HepG2 (cell line): ENCODE measurements around the gene NUDT22. TPM values are rescaled to one million over a fixed set of nuclear protein-coding genes. Genes with fewer than 3 reads are reported as not detected.
A peak's percentile ranks its signal among the peaks of the same experiment; 100 is the strongest.

ENCODE experiments used
- ATAC-seq: fragments of 200-7000 bp; cut with Tn5 transposase; 3 replicates; pipeline ENCODE4 v1.9.1; 2020; ENCODE audit warnings: mild to moderate bottlenecking, moderate library complexity
- BruUV-seq: library from RNA; stranded (reverse); fragments of 400-500 nt; replicated peaks from 2 replicates; lab custom pipeline; 2021; lab: Mats Ljungman, UMichigan
- CTCF ChIA-PET: fragments of 300-600 bp; formaldehyde crosslinking; extraction: SDS; loops from one replicate; lab custom pipeline; 2021; ENCODE audit warnings: low total read pairs, inconsistent platforms, low intra/inter-chr PET ratio; lab: Yijun Ruan, JAX
- POLR2A ChIA-PET: fragments of 350-600 bp; sonication (Branson Sonifier 250); formaldehyde crosslinking; loops from one replicate; lab custom pipeline; 2020; ENCODE audit warnings: antibody characterized with exemption, inconsistent platforms; lab: Yijun Ruan, JAX
- DNase-seq: peaks from one replicate; pipeline ENCODE4 v3.0.0-alpha.2; 2015; ENCODE audit warnings: low spot score
- FAIRE-seq: peaks from 3 replicates; lab custom pipeline; 2011; peaks lifted over from hg19 to GRCh38; lab: Jason Lieb, UNC
- H2AFZ ChIP-seq: one replicate; pipeline ENCODE4 v1.6.1; 2011; ENCODE audit warnings: low read length, inconsistent platforms
- H3K27ac ChIP-seq: fragments of 300-600 bp; 3 replicates; pipeline ENCODE4 v1.8.0; 2011; ENCODE audit warnings: mixed run types, mild to moderate bottlenecking, mixed read lengths, low read length, inconsistent platforms; ENCODE audit not compliant: insufficient read depth; ENCODE audit errors: extremely low read length
- H3K27me3 ChIP-seq, 2 experiments: fragments of 200-600 bp in 1 of 2; 2 replicates in 1 of 2; 3 replicates in 1 of 2; pipeline versions ENCODE4 v1.6.0 to v1.8.0; 2011; ENCODE audit warnings: low read length in 2 of 2, mild to moderate bottlenecking in 2 of 2, moderate library complexity in 2 of 2, inconsistent platforms in 1 of 2; ENCODE audit not compliant: insufficient read depth in 2 of 2, control insufficient read depth in 1 of 2
- H3K36me3 ChIP-seq, 2 experiments: fragments of 200-600 bp in 1 of 2; replicated peaks in 1 of 2; 2 replicates in 1 of 2; 3 replicates in 1 of 2; pipeline versions ENCODE4 v1.5.1 to v1.8.0; 2011; ENCODE audit warnings: low read length in 2 of 2, inconsistent platforms in 1 of 2; ENCODE audit not compliant: insufficient read depth in 2 of 2, control insufficient read depth in 1 of 2
- H3K4me1 ChIP-seq: 2 replicates; pipeline ENCODE4 v1.5.1; 2012; ENCODE audit warnings: low read length, inconsistent platforms; ENCODE audit not compliant: insufficient read depth
- H3K4me2 ChIP-seq: 2 replicates; pipeline ENCODE4 v1.6.0; 2011; ENCODE audit warnings: low read depth, low read length, inconsistent platforms
- H3K4me3 ChIP-seq, 3 experiments: fragments of 200-600 bp in 1 of 3; sonication (generic), shearing (Covaris generic) in 1 of 3; replicated peaks in 1 of 3; 2 replicates each; pipeline ENCODE4 v1.5.1; 2011 to 2016; ENCODE audit warnings: low read length in 3 of 3, inconsistent platforms in 2 of 3, low read depth in 2 of 3, mild to moderate bottlenecking in 2 of 3, control low read depth in 1 of 3, mixed read lengths in 1 of 3; ENCODE audit not compliant: insufficient read depth in 1 of 3
- H3K79me2 ChIP-seq: one replicate; pipeline ENCODE4 v1.6.1; 2011; ENCODE audit warnings: low read length, inconsistent platforms; ENCODE audit not compliant: insufficient read depth
- H3K9ac ChIP-seq: 2 replicates; pipeline ENCODE4 v1.6.0; 2011; ENCODE audit warnings: mild to moderate bottlenecking, low read depth, low read length, inconsistent platforms; ENCODE audit not compliant: insufficient read depth
- H3K9me3 ChIP-seq: 2 replicates; pipeline ENCODE4 v1.5.1; 2012; ENCODE audit warnings: mild to moderate bottlenecking, low read length
- H4K20me1 ChIP-seq: 2 replicates; pipeline ENCODE4 v1.6.0; 2011; ENCODE audit warnings: inconsistent platforms, mild to moderate bottlenecking, low read length, moderate library complexity; ENCODE audit not compliant: insufficient read depth
- AGO2 ChIP-seq: fragments of 200-400 bp; formaldehyde crosslinking; optimal IDR thresholded peaks from 2 replicates; pipeline ENCODE3; 2017; ENCODE audit warnings: mild to moderate bottlenecking, low read depth, low read length, moderate library complexity
- CREM ChIP-seq, 2 experiments: sonication (generic) in 1 of 2; formaldehyde crosslinking in 1 of 2; IDR thresholded peaks; 2 replicates each; pipeline versions ENCODE4 v1.4.0 to v1.6.1; 2016 to 2020; ENCODE audit warnings: antibody characterized with exemption in 1 of 2, mild to moderate bottlenecking in 1 of 2, missing genetic modification reagents in 1 of 2
- GATAD1 ChIP-seq: IDR thresholded peaks from 2 replicates; pipeline ENCODE4 v1.6.1; 2016; ENCODE audit warnings: missing genetic modification reagents, missing compliant biosample characterization
- HCFC1 ChIP-seq: fragments of 150-350 bp; IDR thresholded peaks from 2 replicates; pipeline ENCODE4 v1.6.1; 2014; ENCODE audit warnings: low read depth, low read length
- MEIS2 ChIP-seq: sonication (generic); formaldehyde crosslinking; IDR thresholded peaks from 2 replicates; pipeline ENCODE4 v1.9.0; 2021; ENCODE audit warnings: mild to moderate bottlenecking, missing genetic modification reagents
- MTA3 ChIP-seq: sonication (generic); formaldehyde crosslinking; IDR thresholded peaks from 2 replicates; pipeline ENCODE4 v1.4.0; 2020; ENCODE audit warnings: missing genetic modification reagents
- NR2F6 ChIP-seq, 2 experiments: IDR thresholded peaks; 2 replicates each; pipeline ENCODE4 v1.6.1; 2016; ENCODE audit warnings: antibody characterized with exemption in 1 of 2, mild to moderate bottlenecking in 1 of 2
- PAF1 ChIP-seq: IDR thresholded peaks from 2 replicates; pipeline ENCODE4 v1.6.1; 2016; ENCODE audit warnings: missing genetic modification reagents, missing compliant biosample characterization
- RFX5 ChIP-seq: IDR thresholded peaks from 2 replicates; pipeline ENCODE4 v1.6.1; 2011; ENCODE audit warnings: low read depth, low read length, improper control_type of control experiment
- SAFB2 ChIP-seq: sonication (generic); formaldehyde crosslinking; IDR thresholded peaks from 2 replicates; pipeline ENCODE4 v1.5.1; 2020; ENCODE audit warnings: missing genetic modification reagents, low read depth, mild to moderate bottlenecking, borderline replicate concordance
- SP4 ChIP-seq: sonication (generic); formaldehyde crosslinking; IDR thresholded peaks from 2 replicates; pipeline ENCODE4 v1.8.1; 2023; ENCODE audit warnings: mild to moderate bottlenecking, missing genetic modification reagents
- SRSF9 ChIP-seq: fragments of 200-400 bp; formaldehyde crosslinking; IDR thresholded peaks from 2 replicates; pipeline ENCODE4 v1.6.1; 2018; ENCODE audit warnings: borderline replicate concordance, mild to moderate bottlenecking, low read depth, low read length; ENCODE audit not compliant: insufficient read depth, poor library complexity, severe bottlenecking
- ZFAT ChIP-seq: sonication (generic); formaldehyde crosslinking; conservative IDR thresholded peaks from 2 replicates; pipeline ENCODE4 v1.8.1; 2023; ENCODE audit warnings: missing genetic modification reagents, inconsistent platforms
- ZFP90 ChIP-seq: sonication (generic); formaldehyde crosslinking; IDR thresholded peaks from 2 replicates; pipeline ENCODE4 v1.8.0; 2022; ENCODE audit warnings: missing genetic modification reagents, mild to moderate bottlenecking, inconsistent platforms, borderline replicate concordance
- ZGPAT ChIP-seq: IDR thresholded peaks from 2 replicates; pipeline ENCODE4 v1.6.1; 2016; ENCODE audit warnings: mild to moderate bottlenecking
- ZNF17 ChIP-seq: sonication (generic); formaldehyde crosslinking; IDR thresholded peaks from 2 replicates; pipeline ENCODE4 v1.5.0; 2020; ENCODE audit warnings: mild to moderate bottlenecking, missing genetic modification reagents
- ZNF24 ChIP-seq: fragments of 450-650 bp; IDR thresholded peaks from 2 replicates; pipeline ENCODE4 v1.6.1; 2017; ENCODE audit warnings: antibody characterized with exemption, mild to moderate bottlenecking
- ZNF317 ChIP-seq: sonication (generic); formaldehyde crosslinking; IDR thresholded peaks from 2 replicates; pipeline ENCODE4 v1.5.0; 2020; ENCODE audit warnings: mild to moderate bottlenecking, missing genetic modification reagents
- ZNF432 ChIP-seq: sonication (generic); formaldehyde crosslinking; IDR thresholded peaks from 2 replicates; pipeline ENCODE4 v1.5.0; 2020; ENCODE audit warnings: missing genetic modification reagents, mild to moderate bottlenecking, borderline replicate concordance
- ZNF564 ChIP-seq: sonication (generic); formaldehyde crosslinking; IDR thresholded peaks from 2 replicates; pipeline ENCODE4 v1.8.1; 2023; ENCODE audit warnings: mild to moderate bottlenecking, missing genetic modification reagents
- ZNF598 ChIP-seq: sonication (generic); formaldehyde crosslinking; IDR thresholded peaks from 2 replicates; pipeline ENCODE4 v1.5.1; 2020; ENCODE audit warnings: mild to moderate bottlenecking, missing genetic modification reagents, borderline replicate concordance
- ZNF605 ChIP-seq: sonication (generic); formaldehyde crosslinking; IDR thresholded peaks from 2 replicates; pipeline ENCODE4 v1.8.0; 2022; ENCODE audit warnings: mild to moderate bottlenecking, missing genetic modification reagents
- ZSCAN31 ChIP-seq: sonication (generic); formaldehyde crosslinking; IDR thresholded peaks from 2 replicates; pipeline ENCODE4 v1.5.0; 2020; ENCODE audit warnings: low read depth, mild to moderate bottlenecking, missing genetic modification reagents
- WGBS: methylation state at CpG from one replicate; pipeline ENCODE4 v1.1.6; 2017; ENCODE audit warnings: low lambda C conversion rate; 5-methylcytosine and 5-hydroxymethylcytosine counted together
- in situ Hi-C: cut with HindIII; loops from 2 replicates; pipeline ENCODE4 v1.10.0; 2017; ENCODE audit warnings: low pct_unique_long_range_greater_than_20kb; ENCODE audit not compliant: extremely low pct_ligation_motif_present
- intact Hi-C: fragments of 100-400 bp; cut with micrococcal nuclease; formaldehyde crosslinking; loops from one replicate; pipeline ENCODE4 v1.10.0; 2022; ENCODE audit not compliant: unreplicated experiment
- polyA plus RNA-seq, 8 experiments: library from polyadenylated mRNA; depleted of rRNA in 3 of 8; stranded (reverse) in 7 of 8; unstranded in 1 of 8; fragments of >200 nt; fragmentation: Illumina TruSeq in 4 of 8; extraction: Trizol in 4 of 8; gene quantifications; 2 replicates each; pipeline versions ENCODE4 v1.2.1 to v1.2.3, GENCODE V29; 2011 to 2016; ENCODE audit warnings: low read depth in 4 of 8, missing spikeins in 1 of 8, mixed read lengths in 1 of 8; ENCODE audit not compliant: insufficient read depth in 1 of 8
- total RNA-seq, 5 experiments: library from RNA; depleted of rRNA; stranded (reverse); fragments of >200 nt; fragmentation: Illumina TruSeq; extraction: Trizol; gene quantifications; 2 replicates each; pipeline ENCODE4 v1.2.3, GENCODE V29; 2016; ENCODE audit warnings: low read depth in 1 of 5

NUDT22 gene
- total and polyA plus RNA-seq, 2 of the 13 experiments (the other 11 are each of a cell fraction or from before 2014, with no cell fraction given) = 33.5 to 39.8 TPM

GRCh38 chr11:64240435-64241240 lies 14.6 kb downstream of the NUDT22 start, which contains the start of gene FKBP2:
Gene FKBP2, plus strand, starts transcription at chr11:64241095. Its CDS starts 1,293 bp downstream, at chr11:64242388.
- POLR2A ChIA-PET = interaction anchor here (0.6 to 8.3 kb wide), 20 partner anchors 8 to 91 kb away, joined by 3 to 113 read pairs (median 6); partner anchors contain the start of genes BAD, DNAJC4, ESRRA and MACROD1
- H4K20me1 ChIP-seq = no peaks in the 10 kb centered on the region
- H3K36me3 ChIP-seq = peaks cover 0 to 11% of the 10 kb centered on the region in 2 experiments; a peak in 3 of 5 replicates
- WGBS = 2% methylated on average over 10 of the region's 58 CpGs
- peaks cover 66% of the 10 kb centered on the region for H3K4me1 ChIP-seq
- CTCF ChIA-PET = no interaction called here
- H3K79me2 ChIP-seq = peaks cover 18% of the 10 kb centered on the region
- H3K4me2 ChIP-seq = peak within 1 kb of the TSS; percentile 100
- TSS peak; percentile 84 for BruUV-seq
- peak within 1 kb of the TSS; percentile 92 for H3K9ac ChIP-seq
- peak within 1 kb of the TSS; percentile 84 to 93 (median 88) for H3K4me3 ChIP-seq
- intact Hi-C loops (loop anchor here (5.0 kb wide), 1 partner anchor 53 kb away; the partner anchor contains the start of gene STIP1), in situ Hi-C loops (loop anchor here (5.0 kb wide), 1 partner anchor 62 kb away; the partner anchor contains the start of gene CATSPERZ)
- H3K9me3 ChIP-seq = no peaks in the 10 kb centered on the region
- ATAC-seq = peak; percentile 46
- FAIRE-seq = peak; percentile 36
- H2AFZ ChIP-seq = no peak within 1 kb of the TSS
- H3K27me3 ChIP-seq = no peaks in the 10 kb centered on the region; a peak in 1 of 5 replicates
- H3K27ac ChIP-seq = peak within 1 kb of the TSS; percentile 91
- DNase-seq = peak; percentile 93
- TF ChIP-seq ZNF432 (CRISPR knock-in tag) (no peak), SRSF9 (no peak), ZNF24 (no peak), MTA3 (CRISPR knock-in tag) (no peak), ZNF605 (CRISPR knock-in tag) (peak; percentile 89), ZFAT (CRISPR knock-in tag) (no peak), HCFC1 (peak; percentile 34; the same call in 1 of the 2 replicates), MEIS2 (peak; percentile 42; the same call in 1 of the 2 replicates), SAFB2 (CRISPR knock-in tag) (no peak), CREM (IDR thresholded peaks at IDR 0.05) (peak; percentile 85), CREM (CRISPR knock-in tag; IDR thresholded peaks at IDR 0.05) (peak; percentile 66; the same call in 1 of the 2 replicates), AGO2 (peak; percentile 85), ZNF564 (CRISPR knock-in tag) (no peak), PAF1 (CRISPR knock-in tag) (no peak), ZSCAN31 (CRISPR knock-in tag) (no peak), ZNF317 (CRISPR knock-in tag) (no peak), ZNF598 (CRISPR knock-in tag) (peak; percentile 40; the same call in 1 of the 2 replicates), ZGPAT (CRISPR knock-in tag) (peak; percentile 76; the same call in 1 of the 2 replicates), ZFP90 (CRISPR knock-in tag) (peak; percentile 93), SP4 (CRISPR knock-in tag) (peak; percentile 86), NR2F6 (IDR thresholded peaks at IDR 0.05) (no peak; the same call in 1 of the 2 replicates), NR2F6 (CRISPR knock-in tag; IDR thresholded peaks at IDR 0.05) (peak; percentile 67), ZNF17 (no peak), GATAD1 (CRISPR knock-in tag) (peak; percentile 87), RFX5 (peak; percentile 39; the same call in 1 of the 2 replicates)
